Measurements from ENCODE around the gene NEK4. TPM values are rescaled to one million over a fixed set of nuclear protein-coding genes. Genes with fewer than 3 reads are reported as not detected.

Gene NEK4
- polyA plus RNA-seq, 1 donor, result 11.0 TPM

- no peak for DNase-seq
Measured at GRCh38 chr3:52792961-52793695, 22.4 kb upstream of the NEK4 start.

DNA sequence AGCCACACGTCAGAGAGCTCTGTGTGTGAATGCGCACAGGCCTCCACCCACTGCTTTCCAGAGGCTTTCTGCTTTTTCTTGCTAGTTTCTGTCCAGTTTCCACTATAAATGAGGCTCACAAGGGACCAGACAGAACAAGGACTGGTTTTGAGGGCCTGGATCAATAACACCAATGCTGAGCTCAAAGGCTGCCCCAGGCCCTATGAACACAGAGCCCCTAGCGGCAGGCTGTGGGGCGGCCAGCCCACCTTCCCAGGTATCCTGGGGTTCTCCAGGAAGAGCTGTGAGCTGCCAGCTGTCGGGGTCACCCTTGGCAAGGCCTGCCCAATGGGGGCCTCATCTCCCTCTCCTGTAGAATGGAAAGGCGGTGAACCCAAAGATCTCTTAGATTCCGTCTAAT is 21.7 kb upstream of the NEK4 start:
- DNase-seq, result no peak

DNA sequence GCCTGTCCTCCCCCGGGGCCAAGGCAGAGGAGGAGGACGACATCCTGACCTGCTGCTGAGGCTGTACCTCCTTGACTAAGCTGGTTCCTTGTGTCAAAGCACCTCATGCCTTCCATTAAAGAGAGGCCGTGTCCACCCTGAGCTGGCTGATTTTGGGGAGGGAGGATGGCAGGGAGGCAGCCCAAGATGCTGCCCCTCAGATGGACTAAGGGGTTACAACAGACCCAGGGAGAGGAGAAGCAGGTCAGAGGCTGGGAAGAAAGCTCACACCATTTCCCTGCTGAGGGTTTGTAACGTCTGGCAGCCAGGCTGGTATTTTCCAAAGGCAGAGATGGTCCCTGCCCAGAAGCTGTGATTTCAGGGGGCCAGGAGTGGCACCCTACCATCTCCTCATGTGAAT is 21.2 kb upstream of the NEK4 start:
- no peak for DNase-seq

DNA sequence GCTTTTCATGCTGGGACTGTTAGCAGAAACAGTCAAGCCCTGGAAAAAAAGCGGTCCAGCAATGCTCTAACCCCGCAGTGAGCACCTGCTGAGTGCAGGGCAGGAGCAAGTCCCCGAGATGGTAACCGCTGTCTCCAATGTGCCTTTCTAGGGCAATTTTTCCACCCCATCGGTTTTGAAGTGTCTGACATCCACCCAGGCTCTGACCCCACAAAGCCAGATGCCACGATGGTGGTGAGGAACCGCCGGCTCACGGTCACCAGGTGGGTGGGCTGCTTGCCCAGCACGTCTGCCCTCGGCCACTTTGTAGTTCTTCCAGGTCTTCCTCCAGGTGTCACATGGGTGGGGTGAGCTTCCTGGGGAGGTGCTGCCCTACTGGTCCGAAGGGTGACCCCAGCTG is 20.6 kb upstream of the NEK4 start:
- DNase-seq, result no peak

- DNase-seq, result no peak
Measured at GRCh38 chr3:52790741-52791140, 20.0 kb upstream of the NEK4 start.

DNA sequence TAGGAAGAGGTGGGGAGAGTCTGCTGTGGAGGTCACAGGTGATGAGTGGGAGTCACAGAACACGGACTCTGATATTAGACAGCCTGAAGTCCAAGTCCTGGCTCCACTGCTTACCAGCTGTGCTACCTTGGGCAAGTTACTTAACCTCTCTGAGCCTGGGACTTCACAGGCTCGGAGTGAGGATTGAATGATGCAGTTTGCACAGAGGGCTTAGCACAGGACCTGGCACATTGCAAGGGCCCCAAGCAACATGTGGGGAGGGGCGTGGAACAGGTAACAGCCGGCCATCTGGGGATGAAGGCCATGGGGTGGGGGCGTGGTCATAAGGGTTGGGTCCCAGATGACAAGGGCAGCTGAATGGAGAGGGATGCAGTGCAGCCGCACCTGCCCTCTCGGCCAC is 19.6 kb upstream of the NEK4 start:
- DNase-seq, result no peak

DNA sequence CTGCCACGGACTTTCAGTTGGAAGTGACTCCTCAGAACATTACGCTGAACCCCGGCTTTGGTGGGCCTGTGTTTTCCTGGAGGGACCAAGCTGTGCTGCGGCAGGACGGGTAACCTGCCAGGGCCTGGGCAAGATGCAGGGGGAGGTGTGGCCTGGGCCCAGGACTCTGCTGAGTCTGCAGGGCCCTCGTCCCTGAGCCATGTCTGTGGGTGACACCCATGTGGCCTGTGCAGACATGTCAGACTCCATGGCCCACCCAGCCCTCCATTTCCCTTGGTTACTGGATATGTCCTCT is 19.0 kb upstream of the NEK4 start:
- no peak for DNase-seq

DNA sequence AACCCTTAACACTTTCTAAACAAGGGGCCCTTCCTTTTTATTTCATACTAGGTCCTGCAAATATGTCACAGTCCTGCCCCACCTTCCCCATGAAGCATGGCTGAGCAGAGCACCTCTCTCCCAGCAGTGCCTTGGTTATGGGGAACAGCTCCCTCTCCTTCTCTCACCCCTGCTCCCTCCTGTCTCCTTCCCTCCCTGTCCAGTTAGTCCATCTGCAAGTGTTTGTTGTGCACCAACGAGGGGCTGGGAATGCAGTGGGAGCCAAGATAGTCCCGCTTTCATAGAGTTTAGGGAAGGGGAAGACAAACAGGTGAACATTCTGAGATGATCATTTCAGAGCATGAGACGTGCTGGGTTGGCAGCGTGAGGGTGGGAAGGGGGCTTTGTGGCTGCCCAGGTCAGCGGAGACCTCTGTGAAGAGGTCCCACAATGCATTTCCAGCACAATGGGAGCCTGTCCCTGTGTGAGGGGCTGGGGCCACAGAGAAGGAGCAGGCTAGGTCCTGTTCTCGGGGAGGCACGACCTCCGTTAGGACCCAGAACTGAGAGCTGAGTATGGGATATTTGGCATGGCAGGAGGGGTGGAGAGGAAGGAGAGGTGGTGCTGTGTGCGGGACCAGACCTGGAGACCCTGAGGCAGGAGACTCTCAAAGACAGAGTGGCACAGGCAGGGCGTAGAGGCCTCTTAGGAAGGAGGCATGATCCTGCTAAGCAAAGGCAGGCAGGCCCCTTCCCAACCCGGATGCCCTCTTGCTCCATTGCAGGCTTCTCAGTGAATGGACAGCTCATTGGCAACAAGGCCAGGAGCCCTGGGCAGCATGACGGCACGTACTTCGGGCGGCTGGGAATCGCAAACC is 18.4 kb upstream of the NEK4 start:
- DNase-seq, result no peak

DNA sequence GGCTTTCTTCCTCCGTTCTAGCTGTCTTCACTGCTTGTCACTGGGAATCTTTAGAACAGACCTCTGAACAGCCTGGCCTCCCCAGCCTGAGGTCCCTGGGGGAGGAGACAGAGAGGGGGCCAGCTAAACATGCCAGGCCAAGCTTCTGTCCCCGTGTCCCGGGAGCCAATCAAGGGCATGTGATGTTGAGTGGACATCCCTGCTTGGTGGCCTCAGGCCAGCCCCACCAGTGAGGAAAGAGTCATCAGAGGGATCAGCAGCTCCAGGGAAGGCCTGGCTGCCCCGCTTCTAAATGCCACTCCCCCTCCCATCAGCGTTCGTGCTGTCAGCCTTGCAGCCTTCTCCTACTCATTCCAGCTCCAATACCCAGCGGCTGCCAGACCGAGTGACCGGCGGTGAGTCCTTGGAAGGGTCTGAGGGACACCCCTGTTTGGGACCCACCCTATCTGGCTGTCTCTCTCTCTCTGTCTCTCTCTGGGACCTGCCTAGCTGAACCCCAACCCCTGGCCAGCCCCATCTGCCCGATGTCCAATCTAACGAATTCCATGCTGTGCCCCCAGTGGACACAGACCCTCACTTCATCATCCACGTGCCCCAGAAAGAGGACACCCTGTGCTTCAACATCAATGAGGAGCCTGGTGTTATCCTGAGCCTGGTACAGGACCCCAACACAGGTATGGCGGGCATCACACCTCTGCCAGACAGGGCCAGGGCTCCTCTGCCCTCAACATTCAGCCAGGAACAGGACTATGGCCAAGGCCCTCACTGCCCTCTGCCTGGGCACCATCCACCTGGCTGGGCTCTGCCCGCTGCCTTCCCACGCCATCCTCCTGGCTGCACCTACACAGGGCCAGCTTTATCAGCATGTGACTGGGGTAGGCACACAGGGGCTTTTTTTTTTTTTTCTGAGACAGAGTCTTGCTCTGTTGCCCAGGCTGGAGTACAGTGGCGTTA is 17.2 kb upstream of the NEK4 start:
- no peak for DNase-seq

DNA sequence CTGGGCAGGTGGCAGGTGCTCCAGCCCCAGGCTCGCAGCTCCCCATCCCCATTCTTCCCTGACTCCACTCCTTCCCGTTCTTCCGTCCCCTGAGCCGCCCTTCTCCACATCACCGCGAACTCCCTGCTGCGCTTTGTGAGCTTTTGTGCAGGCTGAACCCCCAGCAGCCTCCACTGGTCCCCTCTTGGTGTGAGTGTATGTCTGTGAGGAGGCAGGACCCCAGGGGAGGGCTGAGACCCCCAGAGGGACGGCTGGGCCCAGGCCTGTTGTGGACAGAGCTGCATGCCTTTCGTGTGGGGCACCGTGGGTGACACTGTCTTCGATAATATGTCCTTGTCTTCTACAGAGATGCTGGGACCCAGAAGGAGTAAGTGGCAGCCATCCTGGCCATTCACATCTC is 16.5 kb upstream of the NEK4 start:
- DNase-seq, result no peak

DNA sequence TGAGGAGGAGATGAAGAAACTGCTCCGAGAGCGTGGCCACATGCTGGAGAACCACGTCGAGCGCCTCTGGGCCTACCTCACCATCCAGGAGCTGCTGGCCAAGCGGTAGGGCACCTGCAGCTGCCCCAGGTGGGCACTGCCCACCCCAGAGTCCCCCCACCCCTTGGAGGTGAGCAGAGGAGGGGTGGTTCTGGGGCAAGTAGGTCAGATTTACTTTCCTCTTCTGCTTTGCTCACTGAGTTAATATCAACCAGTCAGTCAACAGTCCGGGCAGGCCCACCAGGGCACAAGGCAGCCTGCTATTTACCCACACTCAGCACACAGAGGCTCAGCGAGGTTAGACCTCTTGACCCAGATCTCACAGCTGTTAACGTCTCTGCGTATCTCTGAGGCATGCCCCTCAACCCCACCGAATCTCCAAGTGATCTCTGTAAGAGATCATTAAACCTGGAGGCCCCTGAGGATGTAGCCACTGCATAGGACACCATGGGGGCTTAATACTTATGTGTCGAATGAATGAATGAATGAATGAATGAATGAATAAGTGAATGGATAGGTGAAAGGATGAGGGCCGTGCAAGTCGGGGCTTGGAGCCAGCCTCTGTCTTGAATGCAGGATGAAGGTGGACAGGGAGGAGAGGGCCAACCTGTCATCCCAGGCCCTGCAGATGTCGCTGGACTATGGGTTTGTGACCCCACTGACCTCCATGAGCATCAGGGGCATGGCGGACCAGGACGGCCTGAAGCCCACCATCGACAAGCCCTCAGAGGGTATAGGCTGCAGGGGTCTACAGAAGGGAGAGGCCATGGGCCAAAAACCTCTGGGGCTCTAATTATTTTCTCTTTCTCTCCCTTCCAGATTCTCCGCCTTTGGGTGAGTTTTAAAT is 15.8 kb upstream of the NEK4 start:
- DNase-seq, result no peak

GRCh38 chr3:52784931-52785590 is 14.3 kb upstream of the NEK4 start:
- DNase-seq, result no peak

- no peak for DNase-seq
Measured at GRCh38 chr3:52784021-52784621, 13.4 kb upstream of the NEK4 start.

- DNase-seq, result no peak
Measured at GRCh38 chr3:52783211-52783555, 12.4 kb upstream of the NEK4 start.

DNA sequence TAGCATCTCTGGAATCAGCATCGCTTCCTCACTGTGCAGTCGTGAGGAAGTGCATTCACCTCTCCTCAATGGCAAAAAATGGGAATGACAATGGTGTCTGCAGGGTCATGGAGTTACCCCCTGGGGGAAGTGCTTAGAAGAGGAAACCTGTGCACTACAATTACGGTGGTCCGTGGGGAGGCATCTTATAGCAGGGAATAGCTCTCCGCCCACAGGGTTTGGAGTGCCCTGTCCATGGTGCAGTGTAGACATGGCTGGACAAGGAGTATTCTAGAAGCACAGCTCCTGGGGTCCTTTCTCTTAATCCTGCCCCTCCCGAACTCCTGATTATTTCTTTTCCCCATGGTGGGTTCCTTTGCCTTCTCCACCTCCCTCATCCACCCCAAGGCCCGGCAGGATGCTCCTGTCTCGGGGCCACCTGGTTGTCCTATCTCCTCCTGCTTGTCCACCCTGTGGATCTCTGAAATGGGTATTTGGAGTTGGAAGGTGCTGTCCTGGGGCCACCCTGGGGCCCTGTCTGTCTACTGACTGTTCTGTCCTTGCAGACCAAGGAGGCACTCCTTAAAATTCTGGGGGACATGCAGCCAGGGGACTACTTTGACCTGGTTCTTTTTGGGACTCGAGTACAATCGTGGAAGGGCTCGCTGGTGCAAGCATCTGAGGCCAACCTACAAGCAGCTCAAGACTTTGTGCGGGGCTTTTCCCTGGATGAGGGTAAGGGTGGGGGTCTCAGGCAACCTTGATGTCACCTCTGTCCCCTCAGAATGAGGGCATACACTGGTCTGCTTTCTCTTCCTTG is 11.9 kb upstream of the NEK4 start:
- DNase-seq, result no peak

DNA sequence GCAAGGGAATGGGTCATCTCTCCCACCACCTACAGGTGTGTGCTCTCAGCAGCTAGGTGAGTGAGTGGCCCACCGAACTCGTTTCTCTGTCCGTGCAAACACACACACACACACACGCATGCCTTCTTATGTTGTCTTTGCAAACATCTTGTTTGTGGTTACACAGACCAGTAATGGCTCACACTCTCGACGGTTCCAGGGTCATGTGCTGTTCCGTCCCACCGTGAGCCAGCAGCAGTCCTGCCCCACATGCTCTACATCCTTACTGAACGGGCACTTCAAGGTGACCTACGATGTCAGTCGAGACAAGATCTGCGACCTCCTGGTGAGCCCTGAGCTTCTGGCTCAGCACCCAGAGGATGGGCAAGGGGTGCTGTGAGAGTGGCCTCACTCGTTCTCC is 11.0 kb upstream of the NEK4 start:
- DNase-seq, result no peak

DNA sequence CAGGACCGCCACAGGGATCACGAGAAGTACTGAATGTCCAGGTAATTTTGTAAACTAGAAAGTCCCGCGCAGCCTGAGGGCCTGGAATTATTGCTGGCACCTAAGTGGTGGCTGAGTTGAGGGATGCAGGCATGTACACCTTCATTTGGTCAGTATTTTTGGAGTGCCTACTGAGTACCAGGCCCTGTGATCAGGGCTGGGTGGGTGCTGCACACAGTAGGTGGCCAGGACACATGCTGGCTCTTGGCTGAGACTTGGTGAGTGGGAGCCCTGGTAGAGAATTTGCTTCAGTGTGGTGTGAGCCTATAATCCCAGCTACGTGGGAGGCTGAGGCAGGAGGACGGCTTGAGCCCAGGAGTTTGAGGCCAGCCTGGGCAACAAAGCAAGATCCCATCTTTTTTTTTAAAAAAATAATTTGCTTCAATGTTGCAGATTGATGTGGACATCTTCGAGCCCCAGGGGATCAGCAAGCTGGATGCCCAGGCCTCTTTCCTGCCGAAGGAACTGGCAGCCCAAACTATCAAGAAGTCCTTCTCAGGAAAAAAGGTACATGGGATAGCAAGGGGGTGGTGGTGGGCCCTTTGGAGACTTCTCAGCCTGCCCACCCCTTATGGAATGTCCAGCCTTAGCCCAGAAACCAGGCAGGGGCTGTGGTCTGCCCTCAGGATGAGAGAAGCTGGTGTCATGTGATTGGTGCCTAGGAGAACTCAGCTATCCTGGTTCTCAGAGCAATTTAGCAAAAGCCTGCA is 9.3 kb upstream of the NEK4 start:
- DNase-seq, result no peak

DNA sequence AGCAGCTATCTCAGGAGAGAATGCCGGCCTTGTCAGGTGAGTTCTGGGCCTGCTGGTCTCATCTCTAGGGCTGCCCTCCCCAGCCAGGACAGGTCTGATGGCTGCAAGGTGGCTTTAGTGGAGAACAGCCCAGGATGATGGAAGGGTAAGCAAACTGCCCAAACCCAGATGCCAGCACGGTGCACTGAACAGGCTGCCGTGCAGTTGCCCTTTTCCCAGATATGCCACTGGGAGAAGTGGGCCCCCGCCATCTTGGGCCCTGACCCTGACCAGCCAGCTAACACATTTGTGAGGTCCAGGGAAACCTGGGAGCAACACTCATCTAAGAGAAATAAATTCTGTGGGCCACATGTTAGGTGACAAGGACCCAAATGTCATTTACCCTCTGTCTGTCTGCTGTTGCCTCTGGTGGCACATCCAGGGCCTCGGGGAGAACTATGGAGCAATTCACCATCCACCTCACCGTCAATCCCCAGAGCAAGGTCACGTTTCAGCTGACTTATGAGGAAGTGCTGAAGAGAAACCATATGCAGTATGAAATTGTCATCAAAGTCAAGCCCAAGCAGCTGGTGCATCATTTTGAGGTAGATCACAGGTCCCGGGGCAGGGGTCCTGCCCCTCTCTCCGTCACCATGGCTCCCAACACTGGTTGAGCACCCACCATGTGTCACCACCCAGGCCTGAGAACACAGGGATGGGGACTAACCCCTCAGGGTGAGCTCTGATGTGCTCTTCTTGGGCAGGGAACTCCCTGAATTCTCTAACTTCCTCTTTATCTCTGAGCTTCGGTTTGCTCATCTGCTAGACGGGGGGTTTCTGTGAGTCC is 8.5 kb upstream of the NEK4 start:
- no peak for DNase-seq
